Stomach (tissue), 4 donors: ENCODE data around the gene LRRC28.

Experiments used
- CTCF ChIP-seq, 7 experiments: fragments of 450-650 bp in 4 of 7; fragments of 200-600 bp in 3 of 7; sonication (generic) in 3 of 7; IDR thresholded peaks; one replicate each; pipeline ENCODE4 v1.5.1; 2016 to 2019; ENCODE audit warnings: antibody characterized with exemption in 7 of 7, control low read depth in 2 of 7, mild to moderate bottlenecking in 1 of 7
- EP300 ChIP-seq: sonication (generic); formaldehyde crosslinking; IDR thresholded peaks from one replicate; pipeline ENCODE4 v1.6.1; 2017; ENCODE audit warnings: antibody characterized with exemption
- POLR2A ChIP-seq, 4 donors: fragments of 450-650 bp; IDR thresholded peaks; one replicate each; pipeline ENCODE4 v1.6.1; 2016; ENCODE audit warnings: antibody characterized with exemption in 4 of 4, control low read depth in 2 of 4, mild to moderate bottlenecking in 1 of 4, moderate library complexity in 1 of 4
- POLR2AphosphoS5 ChIP-seq, 3 donors: sonication (generic); formaldehyde crosslinking; IDR thresholded peaks; one replicate each; pipeline ENCODE4 v1.6.1; 2016; ENCODE audit warnings: antibody characterized with exemption in 3 of 3

- TF ChIP-seq POLR2A (IDR thresholded peaks at IDR 0.05): no peak
- no peak for TF ChIP-seq EP300
- TF ChIP-seq CTCF (IDR thresholded peaks at IDR 0.05): no peak
- TF ChIP-seq POLR2AphosphoS5 (IDR thresholded peaks at IDR 0.05): no peak
Observed at GRCh38 chr15:99306694-99307338, 55.5 kb downstream of the LRRC28 start.
